H1 (cell line): ENCODE measurements around the gene SIK2. TPM values are rescaled to one million over a fixed set of nuclear protein-coding genes. Genes with fewer than 3 reads are reported as not detected.

Source experiments
- CTCF ChIA-PET: fragments of 300-600 bp; sonication (Branson Sonifier 250); formaldehyde crosslinking; loops from one replicate; lab custom pipeline; 2021; ENCODE audit not compliant: partially characterized antibody; lab: Charles Lee
- POLR2A ChIA-PET: fragments of 300-600 bp; sonication (Branson Sonifier 250); formaldehyde crosslinking; loops from one replicate; lab custom pipeline; 2021; ENCODE audit warnings: inconsistent platforms; ENCODE audit not compliant: partially characterized antibody; lab: Charles Lee
- DNase-seq, 2 experiments: peaks; one replicate each; pipeline versions ENCODE4 v3.0.0 to v3.0.0-alpha.2; 2010 to 2022; ENCODE audit warnings: low spot score in 2 of 2, low read depth in 1 of 2, mixed read lengths in 1 of 2
- FAIRE-seq: peaks from 2 replicates; lab custom pipeline; 2011; peaks lifted over from hg19 to GRCh38; lab: Jason Lieb, UNC
- H2AFZ ChIP-seq: 2 replicates; pipeline ENCODE4 v1.8.1; 2012; ENCODE audit warnings: low read length, inconsistent platforms
- H2AK5ac ChIP-seq: 2 replicates; pipeline ENCODE4 v1.6.1; 2013; ENCODE audit warnings: low read depth, low read length
- H2BK120ac ChIP-seq: replicated peaks from 2 replicates; pipeline ENCODE3; 2013; ENCODE audit warnings: low read depth, low read length, inconsistent platforms
- H2BK12ac ChIP-seq: 2 replicates; pipeline ENCODE4 v1.6.1; 2013; ENCODE audit warnings: low read depth, low read length
- H2BK15ac ChIP-seq: 2 replicates; pipeline ENCODE4 v1.6.1; 2013; ENCODE audit warnings: low read length
- H2BK20ac ChIP-seq: 2 replicates; pipeline ENCODE4 v1.6.1; 2013; ENCODE audit warnings: low read length
- H2BK5ac ChIP-seq: 2 replicates; pipeline ENCODE4 v1.6.1; 2013; ENCODE audit warnings: low read depth, low read length
- H3K14ac ChIP-seq: 2 replicates; pipeline ENCODE4 v1.6.1; 2013; ENCODE audit warnings: inconsistent platforms; ENCODE audit not compliant: insufficient read length
- H3K18ac ChIP-seq: 2 replicates; pipeline ENCODE4 v1.6.1; 2013; ENCODE audit warnings: low read length; ENCODE audit errors: extremely low read depth
- H3K23ac ChIP-seq: 2 replicates; pipeline ENCODE4 v1.6.1; 2013; ENCODE audit warnings: inconsistent platforms; ENCODE audit not compliant: insufficient read length
- H3K23me2 ChIP-seq: 2 replicates; pipeline ENCODE4 v1.6.1; 2013; ENCODE audit warnings: low read depth, low read length
- H3K27ac ChIP-seq: 2 replicates; pipeline ENCODE4 v1.6.1; 2011; ENCODE audit warnings: low read depth, low read length, inconsistent platforms
- H3K27me3 ChIP-seq, 4 experiments: replicated peaks in 1 of 4; 1 replicate in 1 of 4; 2 replicates in 3 of 4; pipeline versions ENCODE4 v1.6.1 to v1.8.1; 2011 to 2013; ENCODE audit warnings: low read length in 3 of 4, mild to moderate bottlenecking in 3 of 4, inconsistent platforms in 2 of 4, mixed read lengths in 2 of 4, moderate library complexity in 1 of 4; ENCODE audit not compliant: control insufficient read depth in 3 of 4, insufficient read depth in 3 of 4; ENCODE audit errors: extremely low read depth in 1 of 4
- H3K36me3 ChIP-seq, 4 experiments: 2 replicates each; pipeline versions ENCODE4 v1.6.1 to v1.8.1; 2011 to 2013; ENCODE audit warnings: mild to moderate bottlenecking in 4 of 4, low read length in 3 of 4, moderate library complexity in 2 of 4, control low read depth in 1 of 4, inconsistent platforms in 1 of 4; ENCODE audit not compliant: insufficient read depth in 4 of 4, control insufficient read depth in 2 of 4
- H3K4ac ChIP-seq: replicated peaks from 2 replicates; pipeline ENCODE3; 2013; ENCODE audit warnings: low read length, low read depth, mixed read lengths, inconsistent platforms; ENCODE audit not compliant: insufficient read length
- H3K4me1 ChIP-seq, 4 experiments: replicated peaks in 1 of 4; 1 replicate in 1 of 4; 2 replicates in 3 of 4; pipeline versions ENCODE4 v1.6.1 to v1.8.1; 2011 to 2013; ENCODE audit warnings: low read length in 3 of 4, inconsistent platforms in 2 of 4, mixed read lengths in 1 of 4; ENCODE audit not compliant: insufficient read depth in 4 of 4, control insufficient read depth in 3 of 4
- H3K4me2 ChIP-seq, 2 experiments: 2 replicates each; pipeline versions ENCODE4 v1.6.1 to v1.8.1; 2011 to 2013; ENCODE audit warnings: low read depth in 2 of 2, low read length in 2 of 2, control low read depth in 1 of 2, inconsistent platforms in 1 of 2, mild to moderate bottlenecking in 1 of 2; ENCODE audit not compliant: insufficient read depth in 1 of 2
- H3K4me3 ChIP-seq, 4 experiments: fragments of 200-600, 300-600 bp in 1 of 4; sonication (generic), shearing (Covaris generic), sonication (Bioruptor Twin) in 1 of 4; 2 replicates each; pipeline versions ENCODE4 v1.5.1 to v1.8.1; 2011 to 2016; ENCODE audit warnings: low read length in 4 of 4, low read depth in 3 of 4, control low read depth in 2 of 4, inconsistent platforms in 2 of 4, mild to moderate bottlenecking in 2 of 4, mixed read lengths in 1 of 4, moderate library complexity in 1 of 4; ENCODE audit not compliant: insufficient read depth in 2 of 4; ENCODE audit errors: extremely low read depth in 1 of 4
- H3K56ac ChIP-seq: replicated peaks from 2 replicates; pipeline ENCODE3; 2013; ENCODE audit warnings: low read depth, mild to moderate bottlenecking, mixed read lengths, low read length, inconsistent platforms; ENCODE audit not compliant: insufficient read length
- H3K79me1 ChIP-seq: 2 replicates; pipeline ENCODE4 v1.6.1; 2013; ENCODE audit warnings: low read depth, low read length, control low read depth
- H3K79me2 ChIP-seq, 2 experiments: 2 replicates each; pipeline versions ENCODE4 v1.6.1 to v1.8.1; 2012 to 2013; ENCODE audit warnings: low read length in 2 of 2, mild to moderate bottlenecking in 2 of 2, inconsistent platforms in 1 of 2; ENCODE audit not compliant: insufficient read depth in 2 of 2, control insufficient read depth in 1 of 2
- H3K9ac ChIP-seq, 4 experiments: replicated peaks in 1 of 4; 1 replicate in 1 of 4; 2 replicates in 3 of 4; pipeline versions ENCODE4 v1.6.1 to v1.8.1; 2011 to 2013; ENCODE audit warnings: low read depth in 3 of 4, low read length in 3 of 4, control low read depth in 2 of 4, mild to moderate bottlenecking in 2 of 4, moderate library complexity in 2 of 4, inconsistent platforms in 1 of 4; ENCODE audit errors: extremely low read depth in 1 of 4
- H3K9me3 ChIP-seq, 2 experiments: 2 replicates each; pipeline versions ENCODE4 v1.6.1 to v1.8.1; 2012 to 2013; ENCODE audit warnings: mild to moderate bottlenecking in 2 of 2, moderate library complexity in 2 of 2, control low read depth in 1 of 2, inconsistent platforms in 1 of 2, low read depth in 1 of 2, low read length in 1 of 2, mixed read lengths in 1 of 2; ENCODE audit not compliant: insufficient read depth in 2 of 2
- H4K20me1 ChIP-seq, 2 experiments: replicated peaks in 1 of 2; 2 replicates each; pipeline versions ENCODE3 to v1.8.1; 2011 to 2013; ENCODE audit warnings: inconsistent platforms in 2 of 2, low read length in 2 of 2, mild to moderate bottlenecking in 1 of 2; ENCODE audit not compliant: insufficient read depth in 2 of 2, control insufficient read depth in 1 of 2
- H4K5ac ChIP-seq: 2 replicates; pipeline ENCODE4 v1.6.1; 2013; ENCODE audit warnings: low read length, low read depth, mixed read lengths, inconsistent platforms; ENCODE audit not compliant: insufficient read length
- H4K8ac ChIP-seq: 2 replicates; pipeline ENCODE4 v1.8.0; 2013; ENCODE audit warnings: mild to moderate bottlenecking, moderate library complexity, low read length, inconsistent platforms; ENCODE audit not compliant: insufficient read depth; ENCODE audit errors: extremely low read depth
- H4K91ac ChIP-seq: replicated peaks from 2 replicates; pipeline ENCODE3; 2013; ENCODE audit warnings: low read length, mixed read lengths, inconsistent platforms; ENCODE audit not compliant: insufficient read length
- KDM5A ChIP-seq: fragments of 200-600 bp; IDR thresholded peaks from 2 replicates; pipeline ENCODE4 v1.7.1; 2012; ENCODE audit warnings: mild to moderate bottlenecking, low read length, inconsistent platforms, mixed read lengths
- TAF1 ChIP-seq: IDR thresholded peaks from 2 replicates; pipeline ENCODE4 v1.6.1; 2011; ENCODE audit warnings: mild to moderate bottlenecking, low read depth, low read length
- ZNF274 ChIP-seq: IDR thresholded peaks from 2 replicates; pipeline ENCODE4 v1.7.0; 2012; ENCODE audit warnings: low read length, borderline replicate concordance; ENCODE audit errors: extremely low read depth
- WGBS, 2 experiments: shearing (Covaris generic) in 1 of 2; methylation state at CpG; one replicate each; pipeline versions ENCODE4 v1.1.6 to v1.1.7; 2013 to 2015; ENCODE audit warnings: low lambda C conversion rate in 2 of 2, mixed read lengths in 2 of 2, inconsistent platforms in 1 of 2, low coverage in 1 of 2, missing lambda C conversion rate in 1 of 2; ENCODE audit not compliant: insufficient replicate concordance in 2 of 2, insufficient coverage in 1 of 2, insufficient read length in 1 of 2; ENCODE audit errors: extremely low coverage in 1 of 2, missing lambda C conversion rate in 1 of 2; 5-methylcytosine and 5-hydroxymethylcytosine counted together
- polyA plus RNA-seq, 7 experiments: library from polyadenylated mRNA; depleted of rRNA in 3 of 7; stranded (reverse) in 5 of 7; unstranded in 2 of 7; fragments of >200 nt in 5 of 7; fragments of 200-250 nt in 2 of 7; gene quantifications; 1 replicate in 5 of 7; 2 replicates in 1 of 7; 4 replicates in 1 of 7; pipeline versions ENCODE4 v1.2.1 to v1.2.3, GENCODE V29; 2011 to 2013; ENCODE audit warnings: missing spikeins in 2 of 7, mixed read lengths in 2 of 7
- total RNA-seq: library from RNA; stranded (reverse); fragmentation: NEBNext Ultra II Directional; extraction: Animal tissue kit (Norgen Biotek cat#: 25700); gene quantifications from 2 replicates; pipeline ENCODE4 v1.2.1, GENCODE V29; 2021
- TF ChIP-seq, protein P1 (sequence below): IDR thresholded peaks from 2 replicates; pipeline ENCODE4 v1.6.1; 2012; ENCODE audit warnings: low read length, inconsistent platforms
- TF ChIP-seq, protein P2 (sequence below): IDR thresholded peaks from 2 replicates; pipeline ENCODE4 v1.6.1; 2012; ENCODE audit warnings: inconsistent platforms

Gene SIK2
- total and polyA plus RNA-seq, 2 of the 8 experiments (the other 6 are each of a cell fraction or from before 2014, with no cell fraction given), result 8.8 to 11.2 TPM

GRCh38 chr11:111720801-111721494 lies 118.7 kb downstream of the SIK2 start:
- Histone ChIP-seq H3K14ac (no peak overlapping the region), H2BK15ac (no peak overlapping the region), H3K27ac (no peak overlapping the region), H3K56ac (no peak overlapping the region), H3K23me2 (no peaks in the 10 kb centered on the region), H3K4me3 (no peak overlapping the region), H4K91ac (no peak overlapping the region), H3K23ac (no peak overlapping the region), H2AFZ (no peak overlapping the region), H3K27me3 (no peaks in the 10 kb centered on the region), H3K9ac (no peak overlapping the region), H2BK20ac (no peak overlapping the region), H4K8ac (no peak overlapping the region), H4K5ac (no peak overlapping the region), H2AK5ac (no peak overlapping the region), H3K79me2 (no peaks in the 10 kb centered on the region), H2BK5ac (no peak overlapping the region), H3K36me3 (peaks cover 0 to 27% (median 4%) of the 10 kb centered on the region in 4 experiments; a peak in 4 of 8 replicates), H4K20me1 (peaks cover 0 to 4% of the 10 kb centered on the region in 2 experiments), H3K79me1 (no peaks in the 10 kb centered on the region), H3K18ac (no peak overlapping the region), H3K9me3 (no peaks in the 10 kb centered on the region), H3K4me2 (no peak overlapping the region), H2BK12ac (no peak overlapping the region), H2BK120ac (no peak overlapping the region), H3K4me1 (peaks cover 4 to 9% (median 5%) of the 10 kb centered on the region in 4 experiments; a peak in 5 of 7 replicates), H3K4ac (no peak overlapping the region)
- ChIA-PET CTCF (interaction anchor here (0.6 to 1.9 kb wide), 7 partner anchors 10 to 157 kb away, joined by 3 to 7 read pairs (median 4); no protein-coding TSS in a partner anchor), POLR2A (interaction anchor here (1.0 to 1.6 kb wide), 2 partner anchors 9 to 18 kb away, joined by 5 read pairs; no protein-coding TSS in a partner anchor)
- 96% methylated on average over 7 of the region's 7 CpGs; no CpG with 5 or more reads in 1 of the 2 experiments for WGBS, 2 experiments
- DNase-seq (no peak), FAIRE-seq (no peak)
- TF ChIP-seq, protein P1, sequence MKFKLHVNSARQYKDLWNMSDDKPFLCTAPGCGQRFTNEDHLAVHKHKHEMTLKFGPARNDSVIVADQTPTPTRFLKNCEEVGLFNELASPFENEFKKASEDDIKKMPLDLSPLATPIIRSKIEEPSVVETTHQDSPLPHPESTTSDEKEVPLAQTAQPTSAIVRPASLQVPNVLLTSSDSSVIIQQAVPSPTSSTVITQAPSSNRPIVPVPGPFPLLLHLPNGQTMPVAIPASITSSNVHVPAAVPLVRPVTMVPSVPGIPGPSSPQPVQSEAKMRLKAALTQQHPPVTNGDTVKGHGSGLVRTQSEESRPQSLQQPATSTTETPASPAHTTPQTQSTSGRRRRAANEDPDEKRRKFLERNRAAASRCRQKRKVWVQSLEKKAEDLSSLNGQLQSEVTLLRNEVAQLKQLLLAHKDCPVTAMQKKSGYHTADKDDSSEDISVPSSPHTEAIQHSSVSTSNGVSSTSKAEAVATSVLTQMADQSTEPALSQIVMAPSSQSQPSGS, result no peak
- TF ChIP-seq TAF1, result no peak
- no peak for TF ChIP-seq KDM5A
- no peak for TF ChIP-seq ZNF274
- TF ChIP-seq, protein P2, sequence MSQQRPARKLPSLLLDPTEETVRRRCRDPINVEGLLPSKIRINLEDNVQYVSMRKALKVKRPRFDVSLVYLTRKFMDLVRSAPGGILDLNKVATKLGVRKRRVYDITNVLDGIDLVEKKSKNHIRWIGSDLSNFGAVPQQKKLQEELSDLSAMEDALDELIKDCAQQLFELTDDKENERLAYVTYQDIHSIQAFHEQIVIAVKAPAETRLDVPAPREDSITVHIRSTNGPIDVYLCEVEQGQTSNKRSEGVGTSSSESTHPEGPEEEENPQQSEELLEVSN, result no peak
